GM23248 (cell line): Measurements from ENCODE around the gene NME3. TPM values are rescaled to one million over a fixed set of nuclear protein-coding genes. Genes with fewer than 3 reads are reported as not detected.

Experiments
- DNase-seq: peaks from one replicate; pipeline ENCODE4 v3.0.0-alpha.2; 2015
- H2AFZ ChIP-seq: fragments of 200-600 bp; sonication (generic); 2 replicates; pipeline ENCODE4 v1.6.1; 2016; ENCODE audit warnings: antibody characterized with exemption
- H3F3A ChIP-seq: fragments of 200-600 bp; sonication (generic); 2 replicates; pipeline ENCODE4 v1.6.1; 2016; ENCODE audit warnings: mild to moderate bottlenecking, antibody characterized with exemption, mixed run types; ENCODE audit not compliant: insufficient read depth
- H3K27ac ChIP-seq: fragments of 200-600 bp; sonication (generic); 2 replicates; pipeline ENCODE4 v1.5.1; 2016; ENCODE audit warnings: mild to moderate bottlenecking
- H3K27me3 ChIP-seq: fragments of 200-600 bp; sonication (generic); replicated peaks from 2 replicates; pipeline ENCODE4 v1.6.1; 2016; ENCODE audit warnings: mild to moderate bottlenecking; ENCODE audit not compliant: insufficient read depth
- H3K36me3 ChIP-seq: fragments of 200-600 bp; sonication (generic); 2 replicates; pipeline ENCODE4 v1.6.1; 2016; ENCODE audit warnings: low read depth, mild to moderate bottlenecking
- H3K4me1 ChIP-seq: fragments of 200-600 bp; sonication (generic); 2 replicates; pipeline ENCODE4 v1.6.1; 2016; ENCODE audit warnings: mild to moderate bottlenecking; ENCODE audit not compliant: insufficient read depth
- H3K4me2 ChIP-seq: fragments of 200-600 bp; sonication (generic); one replicate; pipeline ENCODE4 v1.6.1; 2016; ENCODE audit warnings: mild to moderate bottlenecking; ENCODE audit not compliant: unreplicated experiment
- H3K4me3 ChIP-seq: fragments of 200-600 bp; sonication (generic); 2 replicates; pipeline ENCODE4 v1.5.1; 2016; ENCODE audit warnings: mild to moderate bottlenecking
- H3K79me2 ChIP-seq: fragments of 200-600 bp; sonication (generic); 2 replicates; pipeline ENCODE4 v1.6.1; 2016; ENCODE audit warnings: mild to moderate bottlenecking; ENCODE audit not compliant: insufficient read depth
- H3K9ac ChIP-seq: fragments of 200-600 bp; sonication (generic); 2 replicates; pipeline ENCODE4 v1.6.1; 2016; ENCODE audit warnings: mild to moderate bottlenecking
- H3K9me2 ChIP-seq: fragments of 200-600 bp; sonication (generic); 2 replicates; pipeline ENCODE4 v1.6.1; 2016; ENCODE audit warnings: mixed run types, mild to moderate bottlenecking, moderate library complexity; ENCODE audit not compliant: insufficient read depth
- H3K9me3 ChIP-seq: fragments of 200-600 bp; sonication (generic); one replicate; pipeline ENCODE4 v1.6.1; 2017; ENCODE audit warnings: low read depth
- H4K20me1 ChIP-seq: fragments of 200-600 bp; sonication (generic); 2 replicates; pipeline ENCODE4 v1.6.0; 2016; ENCODE audit not compliant: insufficient read depth
- EZH2 ChIP-seq: fragments of 200-600 bp; sonication (generic); IDR thresholded peaks from 2 replicates; pipeline ENCODE4 v1.6.1; 2018; ENCODE audit warnings: antibody characterized with exemption, mild to moderate bottlenecking; ENCODE audit not compliant: insufficient read depth, poor library complexity, severe bottlenecking
- EZH2phosphoT487 ChIP-seq: fragments of 200-600 bp; sonication (generic); IDR thresholded peaks from 2 replicates; pipeline ENCODE4 v1.6.1; 2018; ENCODE audit warnings: antibody characterized with exemption, moderate library complexity, mild to moderate bottlenecking, low read depth; ENCODE audit not compliant: insufficient read depth
- WGBS, 2 experiments: methylation state at CpG; one replicate each; pipeline ENCODE4 v1.1.6; 2015 to 2017; ENCODE audit warnings: low lambda C conversion rate in 2 of 2, low coverage in 1 of 2; ENCODE audit errors: missing lambda C conversion rate in 2 of 2; 5-methylcytosine and 5-hydroxymethylcytosine counted together
- in situ Hi-C: fragments of 300-500 bp; cut with MboI; formaldehyde crosslinking; loops from 2 replicates; pipeline ENCODE4 v1.15.0; 2020
- polyA plus RNA-seq: library from polyadenylated mRNA; unstranded; fragments of >200 nt; fragmentation: Nextera tagmentation; extraction: Ambion mirVana; gene quantifications from 2 replicates; pipeline ENCODE4 v1.2.1, GENCODE V29; 2016
- total RNA-seq: library from RNA; depleted of rRNA; stranded (reverse); fragments of >200 nt; shearing (Covaris generic); gene quantifications from 2 replicates; pipeline ENCODE4 v1.2.3, GENCODE V29; 2014

NME3 gene
- total and polyA plus RNA-seq, 2 experiments from 2014 or later, result 45.3 to 55.4 TPM

DNA sequence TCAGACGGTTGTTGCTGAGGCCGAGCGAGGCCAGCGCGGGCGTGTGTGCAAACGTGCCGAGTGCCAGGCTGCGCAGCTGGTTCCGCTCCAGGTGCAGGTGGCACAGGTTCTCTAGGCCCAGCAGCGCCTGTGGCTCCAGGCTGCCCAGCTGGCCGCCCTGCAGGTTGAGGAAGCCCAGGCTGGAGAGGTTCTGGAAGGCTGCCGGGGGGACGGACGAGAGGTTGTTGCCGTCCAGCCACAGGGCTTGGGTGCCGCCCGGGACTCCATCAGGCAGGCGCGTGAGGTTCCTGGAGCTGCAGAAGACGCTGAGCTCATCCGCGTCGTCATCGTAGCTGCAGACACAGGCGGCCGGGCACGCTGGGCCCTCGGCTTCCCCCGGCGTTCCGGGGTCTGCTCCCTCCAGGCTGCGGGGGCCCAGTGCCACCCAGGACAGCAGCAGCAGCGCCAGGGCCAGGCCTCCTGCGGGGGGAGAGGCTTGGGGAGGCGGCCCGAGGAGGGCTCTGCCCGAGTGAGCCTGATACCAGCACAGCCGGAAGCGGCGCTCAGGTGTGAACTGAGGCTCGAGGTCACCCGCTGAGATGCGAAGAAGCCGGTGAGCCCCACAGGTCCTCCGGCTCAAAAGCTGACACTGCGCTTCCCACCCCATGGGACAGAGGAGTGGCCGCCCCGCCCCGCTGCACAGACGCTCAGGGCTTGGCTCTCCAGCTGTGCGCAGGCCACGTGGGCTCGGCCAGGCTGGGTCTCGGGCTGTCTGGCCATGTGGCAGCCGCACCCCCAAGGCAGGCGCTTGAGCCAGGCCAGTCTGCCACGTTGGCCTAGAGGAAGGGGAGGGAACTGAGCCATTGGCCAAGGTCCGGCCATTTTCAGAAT is 20.8 kb upstream of the NME3 start:
- no peaks in the 10 kb centered on the region; the same call in 1 of the 2 replicates for H3K36me3 ChIP-seq
- no peak overlapping the region for H3K4me2 ChIP-seq
- H3K79me2 ChIP-seq, result 0 out of 2 replicates have a peak, but pooled peaks cover 3% of the 10 kb centered on the region
- H3K27me3 ChIP-seq, result no peaks in the 10 kb centered on the region
- no peak for DNase-seq
- in situ Hi-C loops, result no loop called here
- no peak overlapping the region for H2AFZ ChIP-seq
- WGBS, 2 experiments, result 83 to 86% methylated on average over 48 to 54 of the region's 59 CpGs
- no peaks in the 10 kb centered on the region for H3K4me1 ChIP-seq
- no peak overlapping the region for H3K4me3 ChIP-seq
- H3K9ac ChIP-seq, result no peak overlapping the region
- no peaks in the 10 kb centered on the region for H3F3A ChIP-seq
- TF ChIP-seq EZH2phosphoT487, result no peak
- no peak for TF ChIP-seq EZH2
- H4K20me1 ChIP-seq, result no peaks in the 10 kb centered on the region
- no peak overlapping the region for H3K27ac ChIP-seq
- H3K9me3 ChIP-seq, result no peaks in the 10 kb centered on the region
- H3K9me2 ChIP-seq, result no peaks in the 10 kb centered on the region

DNA sequence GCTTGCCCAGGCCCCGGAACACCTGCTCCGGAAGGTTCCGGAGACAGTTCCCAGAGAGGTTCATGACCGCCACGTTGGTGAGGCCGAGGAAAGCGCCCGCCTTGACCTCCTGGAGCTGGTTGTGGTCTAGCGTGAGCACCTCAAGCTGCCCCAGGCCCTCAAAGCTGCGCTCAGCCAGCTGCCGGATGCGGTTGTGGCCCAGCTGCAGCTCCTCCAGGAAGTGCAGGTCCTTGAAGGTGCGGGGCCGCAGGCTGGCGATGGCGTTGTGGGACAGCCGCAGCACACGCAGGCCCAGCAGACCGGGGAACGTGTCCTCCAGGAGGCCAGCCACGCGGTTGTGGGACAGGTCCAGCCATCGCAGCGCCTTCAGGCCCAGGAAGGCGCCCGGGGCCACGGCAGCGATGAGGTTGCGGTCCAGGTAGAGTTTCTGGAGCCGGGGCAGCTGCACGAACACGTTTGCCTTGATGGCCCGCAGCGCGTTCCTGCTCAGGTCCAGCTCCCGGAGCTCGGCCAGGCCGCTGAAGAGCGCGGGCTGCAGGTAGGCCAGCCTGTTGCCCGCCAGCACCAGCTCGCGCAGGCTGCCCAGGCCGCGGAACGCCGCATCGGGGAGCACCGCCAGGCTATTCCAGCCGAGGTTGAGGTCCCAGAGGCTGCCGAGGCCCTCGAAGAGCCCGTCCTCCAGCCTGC is 20.1 kb upstream of the NME3 start:
- no peak overlapping the region for H3K4me3 ChIP-seq
- H3K27ac ChIP-seq, result no peak overlapping the region
- H3K4me1 ChIP-seq, result no peaks in the 10 kb centered on the region
- peaks cover 11% of the 10 kb centered on the region for H3K79me2 ChIP-seq
- 95 to 96% methylated on average over 46 to 53 of the region's 53 CpGs for WGBS, 2 experiments
- no peaks in the 10 kb centered on the region; the same call in 1 of the 2 replicates for H3K36me3 ChIP-seq
- no peak overlapping the region for H2AFZ ChIP-seq
- no peak for DNase-seq
- in situ Hi-C loops, result no loop called here
- TF ChIP-seq EZH2phosphoT487, result no peak
- no peak for TF ChIP-seq EZH2
- no peaks in the 10 kb centered on the region for H4K20me1 ChIP-seq
- no peaks in the 10 kb centered on the region for H3K9me3 ChIP-seq
- no peaks in the 10 kb centered on the region for H3F3A ChIP-seq
- no peaks in the 10 kb centered on the region for H3K27me3 ChIP-seq
- H3K9ac ChIP-seq, result no peak overlapping the region
- H3K9me2 ChIP-seq, result no peaks in the 10 kb centered on the region
- H3K4me2 ChIP-seq, result no peak overlapping the region

DNA sequence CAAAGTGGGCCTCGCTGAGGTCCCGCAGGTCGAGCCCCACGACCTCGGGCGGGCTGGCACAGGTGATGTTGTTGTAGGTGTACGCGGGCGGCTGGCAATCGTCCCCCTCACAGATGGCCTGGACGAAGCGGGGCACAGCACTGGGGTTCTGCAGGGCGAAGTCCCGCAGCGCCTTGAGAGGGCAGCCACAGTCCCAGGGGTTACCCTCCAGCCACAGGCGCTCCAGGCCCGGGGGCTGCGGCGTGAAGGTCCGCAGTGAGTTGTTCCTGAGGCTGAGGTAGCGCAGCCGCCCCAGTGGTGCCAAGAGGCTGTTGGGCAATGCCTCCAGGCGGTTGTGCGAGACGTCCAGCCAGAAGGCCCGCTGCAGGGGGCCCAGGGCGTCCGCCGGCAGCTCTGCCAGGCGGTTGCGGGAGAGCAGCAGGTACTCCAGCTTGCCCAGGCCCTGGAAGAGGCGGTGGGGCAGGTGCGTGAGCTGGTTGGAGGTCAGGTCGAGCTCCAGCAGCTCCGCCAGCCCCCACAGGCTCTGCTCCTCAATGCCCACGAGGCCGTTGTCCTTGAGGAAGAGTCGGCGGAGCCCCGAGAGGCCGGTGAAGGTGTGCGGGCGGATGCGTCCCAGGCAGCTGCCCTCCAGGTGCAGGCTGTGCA is 19.4 kb upstream of the NME3 start:
- Histone ChIP-seq H3K27ac (no peak overlapping the region), H3K79me2 (peaks cover 18% of the 10 kb centered on the region), H4K20me1 (no peaks in the 10 kb centered on the region), H3K9me2 (no peaks in the 10 kb centered on the region), H3K4me3 (no peak overlapping the region), H3K4me1 (no peaks in the 10 kb centered on the region), H3K27me3 (no peaks in the 10 kb centered on the region), H2AFZ (no peak overlapping the region), H3K36me3 (no peaks in the 10 kb centered on the region; the same call in 1 of the 2 replicates), H3K9me3 (no peaks in the 10 kb centered on the region), H3K9ac (no peak overlapping the region), H3F3A (no peaks in the 10 kb centered on the region), H3K4me2 (no peak overlapping the region)
- DNase-seq, result no peak
- in situ Hi-C loops, result no loop called here
- TF ChIP-seq EZH2phosphoT487, result no peak
- TF ChIP-seq EZH2, result no peak
- WGBS, 2 experiments, result 96% methylated on average over 39 to 44 of the region's 44 CpGs

DNA sequence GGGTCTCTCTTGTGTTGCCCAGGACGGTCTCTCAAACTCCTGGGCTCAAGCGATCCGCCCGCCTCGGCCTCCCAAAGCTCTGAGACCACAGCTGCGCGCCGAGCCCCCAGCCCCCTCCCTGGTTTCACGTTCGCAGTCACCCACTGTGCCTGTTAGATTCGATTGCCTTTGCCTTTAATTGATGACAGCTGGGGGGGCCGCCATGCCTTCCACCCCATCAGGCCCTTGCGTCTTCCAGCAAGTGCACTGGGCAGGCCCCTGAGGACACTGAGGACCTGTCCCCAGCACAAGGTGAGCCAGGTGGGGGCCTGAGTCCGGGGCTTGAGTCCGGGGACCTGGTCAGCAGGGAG is 18.9 kb upstream of the NME3 start:
- Histone ChIP-seq H3F3A (no peaks in the 10 kb centered on the region), H3K27ac (no peak overlapping the region), H2AFZ (no peak overlapping the region), H4K20me1 (no peaks in the 10 kb centered on the region), H3K9me3 (no peaks in the 10 kb centered on the region), H3K79me2 (peaks cover 23% of the 10 kb centered on the region), H3K4me1 (no peaks in the 10 kb centered on the region), H3K4me2 (no peak overlapping the region), H3K36me3 (no peaks in the 10 kb centered on the region; the same call in 1 of the 2 replicates), H3K4me3 (no peak overlapping the region), H3K27me3 (no peaks in the 10 kb centered on the region), H3K9me2 (no peaks in the 10 kb centered on the region), H3K9ac (no peak overlapping the region)
- WGBS, 2 experiments, result 85% methylated on average over 15 of the region's 15 CpGs
- in situ Hi-C loops, result no loop called here
- no peak for DNase-seq
- no peak for TF ChIP-seq EZH2phosphoT487
- no peak for TF ChIP-seq EZH2
